ENCODE measurements around the gene PNPLA7. TPM values are rescaled to one million over a fixed set of nuclear protein-coding genes. Genes with fewer than 3 reads are reported as not detected.
A peak's percentile ranks its signal among the peaks of the same experiment; 100 is the strongest.

The PNPLA7 gene
- total RNA-seq, 1 donor from 2014 or later, result 13.5 TPM

GRCh38 chr9:137455359-137455991 is 94.7 kb downstream of the PNPLA7 start:
- peak; percentile 9 to 62 for DNase-seq (ENCODE audit: low spot score in 2 of 2)
- Histone ChIP-seq H3K27ac (peak overlapping the region; percentile 92 to 95), H3K27me3 (no peaks in the 10 kb centered on the region), H3K4me1 (peaks cover 41 to 43% of the 10 kb centered on the region in 2 donors), H3K9me3 (no peaks in the 10 kb centered on the region), H3K36me3 (peaks cover 27 to 37% of the 10 kb centered on the region in 2 donors), H3K4me3 (peak overlapping the region in 1 of 2 donors; percentile 39)
- intact Hi-C loops (cut with DNase I), result loop anchor here (5.0 to 10.0 kb wide), 2 partner anchors 149 to 368 kb away; partner anchors contain the start of genes ARRDC1 and MAN1B1
- TF ChIP-seq, protein P1, sequence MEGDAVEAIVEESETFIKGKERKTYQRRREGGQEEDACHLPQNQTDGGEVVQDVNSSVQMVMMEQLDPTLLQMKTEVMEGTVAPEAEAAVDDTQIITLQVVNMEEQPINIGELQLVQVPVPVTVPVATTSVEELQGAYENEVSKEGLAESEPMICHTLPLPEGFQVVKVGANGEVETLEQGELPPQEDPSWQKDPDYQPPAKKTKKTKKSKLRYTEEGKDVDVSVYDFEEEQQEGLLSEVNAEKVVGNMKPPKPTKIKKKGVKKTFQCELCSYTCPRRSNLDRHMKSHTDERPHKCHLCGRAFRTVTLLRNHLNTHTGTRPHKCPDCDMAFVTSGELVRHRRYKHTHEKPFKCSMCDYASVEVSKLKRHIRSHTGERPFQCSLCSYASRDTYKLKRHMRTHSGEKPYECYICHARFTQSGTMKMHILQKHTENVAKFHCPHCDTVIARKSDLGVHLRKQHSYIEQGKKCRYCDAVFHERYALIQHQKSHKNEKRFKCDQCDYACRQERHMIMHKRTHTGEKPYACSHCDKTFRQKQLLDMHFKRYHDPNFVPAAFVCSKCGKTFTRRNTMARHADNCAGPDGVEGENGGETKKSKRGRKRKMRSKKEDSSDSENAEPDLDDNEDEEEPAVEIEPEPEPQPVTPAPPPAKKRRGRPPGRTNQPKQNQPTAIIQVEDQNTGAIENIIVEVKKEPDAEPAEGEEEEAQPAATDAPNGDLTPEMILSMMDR (IDR thresholded peaks at IDR 0.05), result no peak

DNA sequence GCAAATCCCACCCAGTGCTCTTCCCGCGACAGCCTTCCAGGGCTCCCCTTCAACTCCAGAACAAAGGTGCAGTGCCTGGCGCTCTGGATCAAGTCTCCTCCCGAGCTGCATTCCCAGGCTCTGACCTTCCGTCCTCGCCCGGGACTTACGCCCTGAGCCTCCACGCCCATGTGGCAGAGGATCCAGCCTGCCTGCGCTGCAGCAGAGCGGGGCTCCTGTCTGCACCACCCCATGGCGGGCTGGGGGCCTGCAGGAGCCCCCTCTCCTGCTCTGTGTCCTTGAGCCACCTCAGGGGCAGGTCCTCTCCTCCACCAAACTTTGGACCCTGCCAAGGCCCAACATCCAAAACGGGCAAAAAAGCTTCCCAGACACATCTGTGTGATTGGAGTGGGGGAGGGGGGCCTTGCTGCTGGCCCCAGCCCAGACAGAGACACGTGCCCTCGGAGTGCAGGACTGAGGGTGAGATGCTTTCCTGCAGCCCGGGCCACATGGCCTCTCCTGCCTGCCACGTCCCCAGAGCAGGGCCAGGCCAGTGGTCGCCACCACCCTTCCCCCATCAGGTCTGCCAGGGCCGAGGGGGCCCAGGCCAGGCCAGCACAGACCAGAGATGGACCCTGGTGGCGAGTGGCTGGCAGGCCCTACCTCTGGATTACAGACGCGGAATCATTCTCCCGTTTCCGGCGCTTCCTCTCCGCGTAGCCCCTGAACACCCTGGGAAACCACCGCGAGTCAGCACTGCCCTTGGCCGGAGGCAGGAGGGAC is 95.4 kb downstream of the PNPLA7 start:
- peak; percentile 10 to 65 for DNase-seq (ENCODE audit: low spot score in 2 of 2)
- H3K9me3 ChIP-seq, result no peaks in the 10 kb centered on the region
- intact Hi-C loops (cut with DNase I), result loop anchor here (5.0 to 10.0 kb wide), 2 partner anchors 150 to 367 kb away; partner anchors contain the start of genes ARRDC1 and MAN1B1
- TF ChIP-seq, protein P1 (IDR thresholded peaks at IDR 0.05), result peak in 1 of 3 experiments; percentile 9
- H3K36me3 ChIP-seq, result peaks cover 27 to 41% of the 10 kb centered on the region in 2 donors
- H3K27ac ChIP-seq, result peak overlapping the region; percentile 55 to 95
- H3K27me3 ChIP-seq, result no peaks in the 10 kb centered on the region
- H3K4me1 ChIP-seq, result peaks cover 41 to 43% of the 10 kb centered on the region in 2 donors
- H3K4me3 ChIP-seq, result peak overlapping the region; percentile 10 to 39

DNA sequence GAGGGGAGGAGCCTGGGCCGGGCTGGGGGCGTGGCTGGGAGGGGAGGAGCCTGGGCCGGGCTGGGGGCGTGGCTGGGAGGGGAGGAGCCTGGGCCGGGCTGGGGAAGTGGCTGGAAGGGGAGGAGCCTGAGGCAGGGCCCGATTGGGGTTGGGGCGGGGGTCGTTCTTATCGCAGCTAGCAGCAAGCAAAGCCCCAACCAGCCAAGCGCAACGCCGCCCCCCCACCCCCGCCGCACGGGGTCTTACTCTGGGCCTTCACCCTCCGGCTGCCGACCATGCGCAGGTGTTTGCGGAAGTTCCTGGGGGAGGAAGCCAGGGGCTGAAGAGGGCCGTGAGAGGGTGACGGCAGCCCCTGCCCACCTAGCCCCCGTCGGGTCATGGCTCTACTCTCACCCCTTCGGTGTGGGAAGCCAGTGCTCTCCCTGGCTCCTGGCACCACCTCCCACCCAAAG is 96.0 kb downstream of the PNPLA7 start:
- peak overlapping the region; percentile 55 to 95 for H3K27ac ChIP-seq
- TF ChIP-seq, protein P1 (IDR thresholded peaks at IDR 0.05), result no peak
- H3K4me1 ChIP-seq, result peaks cover 36 to 40% of the 10 kb centered on the region in 2 donors
- H3K36me3 ChIP-seq, result peaks cover 31 to 47% of the 10 kb centered on the region in 2 donors
- no peaks in the 10 kb centered on the region for H3K27me3 ChIP-seq
- intact Hi-C loops (cut with DNase I), result loop anchor here (10.0 kb wide), 1 partner anchor 151 kb away; the partner anchor contains the start of gene ARRDC1
- no peaks in the 10 kb centered on the region for H3K9me3 ChIP-seq
- peak; percentile 9 to 78 for DNase-seq (ENCODE audit: low spot score in 2 of 2)
- H3K4me3 ChIP-seq, result peak overlapping the region; percentile 10 to 39

DNA sequence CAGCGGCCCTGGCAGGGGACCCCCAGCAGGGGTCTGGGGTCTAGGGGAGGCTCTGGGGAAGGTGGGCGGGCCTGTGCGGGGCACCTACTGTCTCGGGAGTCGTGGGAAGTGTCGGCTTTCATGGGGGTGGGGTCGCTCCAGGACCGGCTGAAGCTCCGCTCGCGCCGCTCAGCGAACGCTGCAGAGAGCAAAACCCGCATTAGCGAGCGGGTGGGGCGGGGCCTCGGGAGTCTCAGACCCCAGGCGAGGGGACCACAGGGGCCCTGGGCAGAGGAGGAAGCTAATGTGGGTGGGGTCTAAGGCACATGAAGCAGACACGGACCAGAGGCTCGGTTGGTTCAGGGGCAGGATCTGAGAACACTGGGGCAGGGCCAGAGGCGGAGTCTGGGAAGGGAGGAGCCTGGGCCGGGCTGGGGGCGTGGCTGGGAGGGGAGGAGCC is 96.5 kb downstream of the PNPLA7 start:
- Histone ChIP-seq H3K4me3 (no peak overlapping the region), H3K4me1 (peaks cover 36 to 40% of the 10 kb centered on the region in 2 donors), H3K27ac (peak overlapping the region in 1 of 2 donors; percentile 24), H3K9me3 (no peaks in the 10 kb centered on the region), H3K27me3 (no peaks in the 10 kb centered on the region), H3K36me3 (peaks cover 36 to 52% of the 10 kb centered on the region in 2 donors)
- peak; percentile 55 to 80 for DNase-seq (ENCODE audit: low spot score in 2 of 2)
- intact Hi-C loops (cut with DNase I), result loop anchor here (10.0 kb wide), 1 partner anchor 151 kb away; the partner anchor contains the start of gene ARRDC1
- TF ChIP-seq, protein P1 (IDR thresholded peaks at IDR 0.05), result no peak

DNA sequence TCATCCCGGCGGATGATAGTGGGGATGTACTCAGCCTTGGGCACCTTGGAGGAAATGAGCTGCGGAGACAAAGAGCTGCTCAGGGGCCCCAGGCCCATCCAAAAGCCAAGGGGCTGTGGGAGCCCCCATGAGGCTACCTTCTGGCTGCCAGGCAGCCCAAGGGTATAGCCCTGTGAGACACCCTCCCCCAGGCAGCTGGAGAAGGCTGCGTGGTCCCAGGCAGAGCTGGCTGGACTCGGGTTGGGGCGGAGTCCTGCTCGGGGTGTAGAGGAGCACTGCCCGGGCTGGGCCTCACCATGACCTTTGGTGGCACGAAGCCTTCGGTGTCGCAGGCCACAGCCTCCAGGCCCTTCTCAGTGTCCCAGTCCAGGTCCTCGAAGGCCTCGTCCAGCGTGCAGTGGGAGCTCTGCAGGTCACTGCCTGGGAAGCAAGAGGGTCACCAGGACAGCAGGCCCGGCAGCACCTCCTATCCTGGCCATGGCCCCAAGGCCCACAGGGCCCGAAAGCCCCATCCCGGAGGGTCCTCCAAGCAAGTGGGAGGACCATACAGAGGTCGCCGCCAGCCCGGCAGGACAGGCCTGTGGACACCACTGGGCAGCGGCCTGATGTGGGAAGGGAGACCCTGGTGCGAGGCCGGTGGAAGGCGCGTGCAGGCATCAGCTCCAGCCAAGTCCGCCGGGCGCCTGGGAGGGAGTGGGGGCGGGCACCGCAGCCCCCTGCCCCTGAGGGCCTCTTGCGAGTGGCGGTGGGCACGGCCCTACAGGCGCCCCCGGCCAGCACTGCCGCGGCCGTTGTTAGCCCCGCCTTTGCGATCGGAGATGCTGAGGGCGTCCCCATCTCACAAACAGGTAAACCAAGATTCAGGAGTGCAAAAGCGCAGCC is 97.2 kb downstream of the PNPLA7 start:
- H3K36me3 ChIP-seq, result peaks cover 39 to 57% of the 10 kb centered on the region in 2 donors
- H3K27me3 ChIP-seq, result no peaks in the 10 kb centered on the region
- TF ChIP-seq, protein P1 (IDR thresholded peaks at IDR 0.05), result no peak
- intact Hi-C loops (cut with DNase I), result loop anchor here (10.0 kb wide), 1 partner anchor 152 kb away; the partner anchor contains the start of gene ARRDC1
- H3K4me1 ChIP-seq, result peaks cover 35 to 38% of the 10 kb centered on the region in 2 donors
- H3K4me3 ChIP-seq, result no peak overlapping the region
- H3K27ac ChIP-seq, result peak overlapping the region in 1 of 2 donors; percentile 24
- no peaks in the 10 kb centered on the region for H3K9me3 ChIP-seq
- peak; percentile 8 to 66 for DNase-seq (ENCODE audit: low spot score in 2 of 2)

Data from ascending aorta (tissue), 2 donors.